ENCODE results near the gene TACC2.

The TACC2 gene

DNA sequence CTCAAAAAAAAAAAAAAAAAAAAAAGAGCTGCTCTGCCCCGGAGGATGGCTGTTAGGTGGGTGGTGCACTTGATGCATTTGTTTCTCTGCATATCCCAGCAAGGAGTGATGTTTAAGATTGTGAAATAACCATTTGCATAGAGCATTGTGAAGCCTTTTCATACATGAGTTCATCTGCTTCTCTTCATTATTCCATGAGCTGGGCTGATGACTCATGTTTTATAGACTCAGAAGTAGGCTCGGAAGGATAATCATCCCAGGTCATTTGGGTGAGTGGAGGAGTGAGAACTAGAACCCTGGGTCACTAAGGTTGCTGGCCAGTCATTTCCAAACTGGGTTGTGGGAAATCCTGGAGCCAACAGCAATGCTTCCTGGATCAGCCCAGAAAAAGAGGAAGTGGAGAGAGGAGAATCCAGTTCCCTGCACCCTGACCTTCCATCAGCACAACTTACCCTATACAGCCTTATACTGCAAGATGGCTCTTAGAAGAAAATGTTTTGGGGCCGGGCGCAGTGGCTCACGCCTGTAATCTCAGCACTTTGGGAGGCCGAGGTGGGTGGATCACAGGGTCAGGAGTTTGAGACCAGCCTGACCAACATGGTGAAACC lies 45.3 kb downstream of the TACC2 start:
- no CpG with 5 or more reads among the region's 6 CpGs for WGBS (ENCODE audit: extremely low coverage, insufficient coverage, low lambda C conversion rate)
- Histone ChIP-seq H4K8ac (ENCODE audit: low read depth, low read length) (no peak overlapping the region), H2BK5ac (ENCODE audit: low read length) (no peak overlapping the region), H3K4me2 (ENCODE audit: low read length) (no peak overlapping the region), H3K4ac (ENCODE audit: low read depth, low read length) (no peak overlapping the region), H2BK15ac (replicated peaks; ENCODE audit: low read depth) (no peak overlapping the region), H3K18ac (ENCODE audit: low read length) (no peak overlapping the region), H2AK5ac (ENCODE audit: low read length) (no peak overlapping the region), H3K56ac (ENCODE audit: low read length) (no peak overlapping the region), H3K36me3 (ENCODE audit: control insufficient read depth, insufficient read depth, low read length) (no peaks in the 10 kb centered on the region), H3K23ac (ENCODE audit: low read length) (no peak overlapping the region), H2BK120ac (ENCODE audit: low read depth, low read length) (no peak overlapping the region), H3K79me2 (ENCODE audit: control insufficient read depth, insufficient read depth, low read length) (no peaks in the 10 kb centered on the region), H3K4me1 (ENCODE audit: control insufficient read depth, low read depth, low read length) (no peaks in the 10 kb centered on the region), H3K4me3 (ENCODE audit: low read length) (no peak overlapping the region), H3K9ac (ENCODE audit: low read length) (no peak overlapping the region), H3K27me3 (ENCODE audit: insufficient read depth, low read length, poor library complexity) (no peaks in the 10 kb centered on the region), H3K79me1 (ENCODE audit: low read length) (no peaks in the 10 kb centered on the region), H4K5ac (ENCODE audit: low read length) (no peak overlapping the region), H3K27ac (ENCODE audit: low read depth, low read length) (no peak overlapping the region)
- no peak for DNase-seq

- Histone ChIP-seq H3K56ac (ENCODE audit: low read length) (no peak overlapping the region), H3K9ac (ENCODE audit: low read length) (no peak overlapping the region), H2BK5ac (ENCODE audit: low read length) (no peak overlapping the region), H2AK5ac (ENCODE audit: low read length) (no peak overlapping the region), H3K4me3 (ENCODE audit: low read length) (no peak overlapping the region), H2BK15ac (replicated peaks; ENCODE audit: low read depth) (no peak overlapping the region), H3K4me1 (ENCODE audit: control insufficient read depth, low read depth, low read length) (no peaks in the 10 kb centered on the region), H3K27me3 (ENCODE audit: insufficient read depth, low read length, poor library complexity) (no peaks in the 10 kb centered on the region), H3K23ac (ENCODE audit: low read length) (no peak overlapping the region), H2BK120ac (ENCODE audit: low read depth, low read length) (no peak overlapping the region), H3K27ac (ENCODE audit: low read depth, low read length) (no peak overlapping the region), H4K5ac (ENCODE audit: low read length) (no peak overlapping the region), H4K8ac (ENCODE audit: low read depth, low read length) (no peak overlapping the region), H3K36me3 (ENCODE audit: control insufficient read depth, insufficient read depth, low read length) (no peaks in the 10 kb centered on the region), H3K4ac (ENCODE audit: low read depth, low read length) (no peak overlapping the region), H3K79me1 (ENCODE audit: low read length) (no peaks in the 10 kb centered on the region), H3K79me2 (ENCODE audit: control insufficient read depth, insufficient read depth, low read length) (no peaks in the 10 kb centered on the region), H3K4me2 (ENCODE audit: low read length) (no peak overlapping the region), H3K18ac (ENCODE audit: low read length) (no peak overlapping the region)
- no CpG with 5 or more reads among the region's 8 CpGs for WGBS (ENCODE audit: extremely low coverage, insufficient coverage, low lambda C conversion rate)
- no peak for DNase-seq
Measured at GRCh38 chr10:122040786-122041185, 51.8 kb downstream of the TACC2 start.

- no peaks in the 10 kb centered on the region for H3K27me3 ChIP-seq (ENCODE audit: insufficient read depth, low read length, poor library complexity)
- no peak overlapping the region for H3K4me2 ChIP-seq (ENCODE audit: low read length)
- H3K9ac ChIP-seq (ENCODE audit: low read length) = no peak overlapping the region
- H2BK5ac ChIP-seq (ENCODE audit: low read length) = no peak overlapping the region
- H2BK15ac ChIP-seq (replicated peaks; ENCODE audit: low read depth) = no peak overlapping the region
- no peak overlapping the region for H3K4ac ChIP-seq (ENCODE audit: low read depth, low read length)
- no peak overlapping the region for H3K56ac ChIP-seq (ENCODE audit: low read length)
- H2BK120ac ChIP-seq (ENCODE audit: low read depth, low read length) = no peak overlapping the region
- no peak overlapping the region for H4K8ac ChIP-seq (ENCODE audit: low read depth, low read length)
- no peak overlapping the region for H3K4me3 ChIP-seq (ENCODE audit: low read length)
- no peak overlapping the region for H2AK5ac ChIP-seq (ENCODE audit: low read length)
- H3K23ac ChIP-seq (ENCODE audit: low read length) = no peak overlapping the region
- no peaks in the 10 kb centered on the region for H3K4me1 ChIP-seq (ENCODE audit: control insufficient read depth, low read depth, low read length)
- H3K79me1 ChIP-seq (ENCODE audit: low read length) = no peaks in the 10 kb centered on the region
- WGBS (ENCODE audit: extremely low coverage, insufficient coverage, low lambda C conversion rate) = no CpG with 5 or more reads among the region's 1 CpG
- H4K5ac ChIP-seq (ENCODE audit: low read length) = no peak overlapping the region
- no peak overlapping the region for H3K18ac ChIP-seq (ENCODE audit: low read length)
- no peaks in the 10 kb centered on the region for H3K36me3 ChIP-seq (ENCODE audit: control insufficient read depth, insufficient read depth, low read length)
- no peak overlapping the region for H3K27ac ChIP-seq (ENCODE audit: low read depth, low read length)
- H3K79me2 ChIP-seq (ENCODE audit: control insufficient read depth, insufficient read depth, low read length) = no peaks in the 10 kb centered on the region
- DNase-seq = no peak
Measured at GRCh38 chr10:122042836-122043235, 53.9 kb downstream of the TACC2 start.

DNA sequence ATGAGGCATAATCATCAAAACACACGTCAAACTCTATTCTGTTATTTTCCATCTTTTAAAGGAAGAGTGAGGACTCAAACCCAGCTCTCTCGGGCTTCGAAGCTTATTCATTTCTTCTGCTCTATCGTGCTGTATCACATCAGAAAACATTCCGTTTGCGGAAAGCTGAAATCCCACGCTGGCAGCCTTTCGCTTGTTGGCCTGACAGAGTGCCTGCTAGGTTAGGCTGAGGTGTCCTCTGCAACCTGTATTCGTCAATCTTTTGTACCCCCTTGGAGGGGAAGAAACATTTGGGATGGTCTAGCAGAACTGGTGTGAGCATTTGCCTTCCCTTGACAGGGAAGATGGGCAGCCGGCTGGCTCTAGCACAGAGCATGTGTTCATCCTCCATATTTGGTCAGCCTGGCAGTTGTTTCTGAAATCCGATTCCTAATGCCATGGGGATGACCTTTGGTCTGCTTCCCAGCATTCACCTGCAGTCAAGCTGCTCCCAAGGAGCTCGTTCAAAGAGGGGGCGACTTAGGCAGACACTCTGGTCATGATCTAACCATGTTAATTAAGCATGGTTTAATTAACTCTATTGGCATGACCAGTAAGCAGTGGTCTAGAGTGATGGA lies 55.2 kb downstream of the TACC2 start:
- Histone ChIP-seq H3K56ac (ENCODE audit: low read length) (no peak overlapping the region), H2BK15ac (replicated peaks; ENCODE audit: low read depth) (no peak overlapping the region)
- no CpG with 5 or more reads among the region's 13 CpGs for WGBS (ENCODE audit: extremely low coverage, insufficient coverage, low lambda C conversion rate)

DNA sequence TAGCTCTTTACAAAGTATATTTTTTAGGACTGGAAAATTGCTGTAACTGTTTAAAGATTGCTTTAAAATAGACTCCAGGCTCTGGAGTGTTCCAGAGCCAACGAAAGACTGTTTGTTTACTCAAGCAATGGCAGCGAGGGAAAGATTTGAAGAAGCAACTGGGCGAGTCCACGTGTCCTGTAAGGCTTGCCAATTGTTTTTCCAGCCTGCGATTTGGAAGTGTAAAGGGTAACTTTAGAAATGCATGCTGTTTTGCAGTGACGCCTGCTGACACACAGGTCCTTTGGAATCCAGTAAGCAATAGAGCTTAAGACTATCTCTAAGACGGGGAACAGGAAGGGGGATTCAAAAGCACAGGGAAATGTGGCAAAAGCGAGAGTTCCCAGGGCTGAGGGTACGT lies 55.8 kb downstream of the TACC2 start:
- peak; percentile 38 for DNase-seq
- no peaks in the 10 kb centered on the region for H3K27me3 ChIP-seq (ENCODE audit: insufficient read depth, low read length, poor library complexity)
- no peak overlapping the region for H3K4me3 ChIP-seq (ENCODE audit: low read length)
- no peak overlapping the region for H2BK5ac ChIP-seq (ENCODE audit: low read length)
- H3K4me1 ChIP-seq (ENCODE audit: control insufficient read depth, low read depth, low read length) = no peaks in the 10 kb centered on the region
- H3K4ac ChIP-seq (ENCODE audit: low read depth, low read length) = no peak overlapping the region
- no peak overlapping the region for H4K8ac ChIP-seq (ENCODE audit: low read depth, low read length)
- H3K79me1 ChIP-seq (ENCODE audit: low read length) = no peaks in the 10 kb centered on the region
- H3K18ac ChIP-seq (ENCODE audit: low read length) = no peak overlapping the region
- no peak overlapping the region for H2BK120ac ChIP-seq (ENCODE audit: low read depth, low read length)
- H3K56ac ChIP-seq (ENCODE audit: low read length) = no peak overlapping the region
- H3K4me2 ChIP-seq (ENCODE audit: low read length) = no peak overlapping the region
- no peak overlapping the region for H4K5ac ChIP-seq (ENCODE audit: low read length)
- H3K79me2 ChIP-seq (ENCODE audit: control insufficient read depth, insufficient read depth, low read length) = no peaks in the 10 kb centered on the region
- H3K36me3 ChIP-seq (ENCODE audit: control insufficient read depth, insufficient read depth, low read length) = no peaks in the 10 kb centered on the region
- no peak overlapping the region for H3K27ac ChIP-seq (ENCODE audit: low read depth, low read length)
- no peak overlapping the region for H3K23ac ChIP-seq (ENCODE audit: low read length)
- no peak overlapping the region for H3K9ac ChIP-seq (ENCODE audit: low read length)
- no peak overlapping the region for H2AK5ac ChIP-seq (ENCODE audit: low read length)
- no CpG with 5 or more reads among the region's 9 CpGs for WGBS (ENCODE audit: extremely low coverage, insufficient coverage, low lambda C conversion rate)
- H2BK15ac ChIP-seq (replicated peaks; ENCODE audit: low read depth) = no peak overlapping the region

More for the DNA sequence above, 55.2 kb downstream of the TACC2 start:
- Histone ChIP-seq H2AK5ac (ENCODE audit: low read length) (no peak overlapping the region), H3K4me1 (ENCODE audit: control insufficient read depth, low read depth, low read length) (no peaks in the 10 kb centered on the region), H4K8ac (ENCODE audit: low read depth, low read length) (no peak overlapping the region), H3K4me3 (ENCODE audit: low read length) (no peak overlapping the region), H3K79me2 (ENCODE audit: control insufficient read depth, insufficient read depth, low read length) (no peaks in the 10 kb centered on the region), H3K23ac (ENCODE audit: low read length) (no peak overlapping the region), H3K79me1 (ENCODE audit: low read length) (no peaks in the 10 kb centered on the region), H3K4ac (ENCODE audit: low read depth, low read length) (no peak overlapping the region), H3K4me2 (ENCODE audit: low read length) (no peak overlapping the region), H3K27me3 (ENCODE audit: insufficient read depth, low read length, poor library complexity) (no peaks in the 10 kb centered on the region), H2BK120ac (ENCODE audit: low read depth, low read length) (no peak overlapping the region), H2BK5ac (ENCODE audit: low read length) (no peak overlapping the region), H3K36me3 (ENCODE audit: control insufficient read depth, insufficient read depth, low read length) (no peaks in the 10 kb centered on the region), H3K9ac (ENCODE audit: low read length) (no peak overlapping the region), H3K27ac (ENCODE audit: low read depth, low read length) (no peak overlapping the region), H4K5ac (ENCODE audit: low read length) (no peak overlapping the region), H3K18ac (ENCODE audit: low read length) (no peak overlapping the region)
- DNase-seq = peak; percentile 49

GRCh38 chr10:122045212-122045611 lies 56.2 kb downstream of the TACC2 start:
- no peak overlapping the region for H2BK5ac ChIP-seq (ENCODE audit: low read length)
- no peaks in the 10 kb centered on the region for H3K79me2 ChIP-seq (ENCODE audit: control insufficient read depth, insufficient read depth, low read length)
- WGBS (ENCODE audit: extremely low coverage, insufficient coverage, low lambda C conversion rate) = no CpG with 5 or more reads among the region's 5 CpGs
- no peak overlapping the region for H3K9ac ChIP-seq (ENCODE audit: low read length)
- no peak overlapping the region for H3K18ac ChIP-seq (ENCODE audit: low read length)
- H2BK120ac ChIP-seq (ENCODE audit: low read depth, low read length) = no peak overlapping the region
- no peaks in the 10 kb centered on the region for H3K27me3 ChIP-seq (ENCODE audit: insufficient read depth, low read length, poor library complexity)
- H2AK5ac ChIP-seq (ENCODE audit: low read length) = no peak overlapping the region
- H3K4ac ChIP-seq (ENCODE audit: low read depth, low read length) = no peak overlapping the region
- H3K27ac ChIP-seq (ENCODE audit: low read depth, low read length) = no peak overlapping the region
- no peak overlapping the region for H3K56ac ChIP-seq (ENCODE audit: low read length)
- H3K79me1 ChIP-seq (ENCODE audit: low read length) = no peaks in the 10 kb centered on the region
- H3K4me1 ChIP-seq (ENCODE audit: control insufficient read depth, low read depth, low read length) = no peaks in the 10 kb centered on the region
- no peak overlapping the region for H2BK15ac ChIP-seq (replicated peaks; ENCODE audit: low read depth)
- no peak overlapping the region for H4K5ac ChIP-seq (ENCODE audit: low read length)
- no peak overlapping the region for H4K8ac ChIP-seq (ENCODE audit: low read depth, low read length)
- no peak for DNase-seq
- no peaks in the 10 kb centered on the region for H3K36me3 ChIP-seq (ENCODE audit: control insufficient read depth, insufficient read depth, low read length)
- no peak overlapping the region for H3K4me3 ChIP-seq (ENCODE audit: low read length)
- no peak overlapping the region for H3K4me2 ChIP-seq (ENCODE audit: low read length)
- H3K23ac ChIP-seq (ENCODE audit: low read length) = no peak overlapping the region

Measured in mesendoderm (in vitro differentiated cells).